GM12864 (cell line): ENCODE results near the gene LYSMD3.

Experiments
- DNase-seq: peaks from one replicate; pipeline ENCODE4 v3.0.0-alpha.2; 2011; ENCODE audit warnings: low read depth
- H3K4me3 ChIP-seq: 2 replicates; pipeline ENCODE4 v1.5.1; 2011; ENCODE audit warnings: mild to moderate bottlenecking, low read depth, low read length, control low read depth
- TF ChIP-seq, protein P1 (sequence below): IDR thresholded peaks from 2 replicates; pipeline ENCODE4 v1.5.1; 2011; ENCODE audit warnings: low read depth, mild to moderate bottlenecking, moderate library complexity, low read length, control low read depth, inconsistent platforms; ENCODE audit errors: missing control alignments

Gene LYSMD3

DNA sequence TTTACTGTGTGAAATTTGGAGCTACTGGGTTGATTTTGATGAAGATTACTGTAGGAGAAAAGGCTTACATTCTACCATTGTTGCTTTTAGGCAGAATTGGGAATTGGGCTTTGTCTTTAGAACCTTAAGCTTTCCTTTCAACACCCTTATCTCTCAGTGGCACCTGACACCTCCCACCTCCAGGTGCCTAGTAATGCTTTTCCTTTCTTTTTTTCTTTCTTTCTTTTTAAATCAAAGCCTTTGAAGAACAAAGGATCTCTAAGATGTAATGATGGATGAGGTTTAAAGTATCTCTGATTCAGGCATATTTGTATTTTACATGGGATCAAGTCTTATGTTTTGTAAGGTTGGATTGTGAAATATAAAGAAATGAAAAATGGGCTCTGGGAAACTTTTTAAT, 26.3 kb upstream of the LYSMD3 start:
- TF ChIP-seq, protein P1, sequence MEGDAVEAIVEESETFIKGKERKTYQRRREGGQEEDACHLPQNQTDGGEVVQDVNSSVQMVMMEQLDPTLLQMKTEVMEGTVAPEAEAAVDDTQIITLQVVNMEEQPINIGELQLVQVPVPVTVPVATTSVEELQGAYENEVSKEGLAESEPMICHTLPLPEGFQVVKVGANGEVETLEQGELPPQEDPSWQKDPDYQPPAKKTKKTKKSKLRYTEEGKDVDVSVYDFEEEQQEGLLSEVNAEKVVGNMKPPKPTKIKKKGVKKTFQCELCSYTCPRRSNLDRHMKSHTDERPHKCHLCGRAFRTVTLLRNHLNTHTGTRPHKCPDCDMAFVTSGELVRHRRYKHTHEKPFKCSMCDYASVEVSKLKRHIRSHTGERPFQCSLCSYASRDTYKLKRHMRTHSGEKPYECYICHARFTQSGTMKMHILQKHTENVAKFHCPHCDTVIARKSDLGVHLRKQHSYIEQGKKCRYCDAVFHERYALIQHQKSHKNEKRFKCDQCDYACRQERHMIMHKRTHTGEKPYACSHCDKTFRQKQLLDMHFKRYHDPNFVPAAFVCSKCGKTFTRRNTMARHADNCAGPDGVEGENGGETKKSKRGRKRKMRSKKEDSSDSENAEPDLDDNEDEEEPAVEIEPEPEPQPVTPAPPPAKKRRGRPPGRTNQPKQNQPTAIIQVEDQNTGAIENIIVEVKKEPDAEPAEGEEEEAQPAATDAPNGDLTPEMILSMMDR: no peak
- no peak for DNase-seq
- no peak overlapping the region for H3K4me3 ChIP-seq

DNA sequence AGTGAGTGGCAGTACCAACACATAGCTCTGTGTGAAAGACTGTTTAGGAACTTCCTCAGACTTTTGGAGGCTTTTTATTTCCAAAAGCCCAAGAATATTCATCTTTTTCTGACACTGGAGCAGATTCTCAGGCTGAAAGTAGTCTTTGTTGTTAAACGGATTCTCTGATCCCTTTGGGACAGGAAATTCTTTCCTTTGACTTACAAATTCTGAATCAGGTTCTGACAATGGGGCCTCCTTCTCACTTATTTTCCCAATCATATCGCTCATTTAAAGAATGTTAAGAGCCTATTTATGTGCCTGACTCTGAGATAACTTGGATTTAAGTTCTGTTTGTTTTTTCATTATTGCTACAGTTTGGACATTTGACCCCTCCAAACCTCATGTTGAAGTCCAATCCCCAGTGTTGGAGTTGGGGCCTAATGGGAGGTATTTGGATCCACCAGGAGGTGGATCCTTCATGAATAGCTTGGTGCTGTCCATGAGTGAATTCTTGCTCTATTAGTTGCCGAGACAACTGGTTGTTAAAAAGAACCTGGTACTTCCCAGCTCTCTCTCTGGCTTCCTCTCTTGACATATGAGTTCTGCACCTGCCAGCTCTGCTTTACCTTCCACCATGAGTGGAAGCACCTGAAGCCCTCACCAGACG, 25.1 kb upstream of the LYSMD3 start:
- H3K4me3 ChIP-seq: no peak overlapping the region
- no peak for DNase-seq
- TF ChIP-seq, protein P1: no peak

- no peak for DNase-seq
- TF ChIP-seq, protein P1: no peak
- no peak overlapping the region for H3K4me3 ChIP-seq
These were observed 24.3 kb upstream of the LYSMD3 start for GRCh38 chr5:90553711-90554110.

GRCh38 chr5:90551376-90551775, 22.0 kb upstream of the LYSMD3 start:
- H3K4me3 ChIP-seq: no peak overlapping the region
- no peak for DNase-seq
- TF ChIP-seq, protein P1: no peak

- DNase-seq: no peak
- TF ChIP-seq, protein P1: no peak
- H3K4me3 ChIP-seq: no peak overlapping the region
These were observed 21.6 kb upstream of the LYSMD3 start for GRCh38 chr5:90550963-90551362.

DNA sequence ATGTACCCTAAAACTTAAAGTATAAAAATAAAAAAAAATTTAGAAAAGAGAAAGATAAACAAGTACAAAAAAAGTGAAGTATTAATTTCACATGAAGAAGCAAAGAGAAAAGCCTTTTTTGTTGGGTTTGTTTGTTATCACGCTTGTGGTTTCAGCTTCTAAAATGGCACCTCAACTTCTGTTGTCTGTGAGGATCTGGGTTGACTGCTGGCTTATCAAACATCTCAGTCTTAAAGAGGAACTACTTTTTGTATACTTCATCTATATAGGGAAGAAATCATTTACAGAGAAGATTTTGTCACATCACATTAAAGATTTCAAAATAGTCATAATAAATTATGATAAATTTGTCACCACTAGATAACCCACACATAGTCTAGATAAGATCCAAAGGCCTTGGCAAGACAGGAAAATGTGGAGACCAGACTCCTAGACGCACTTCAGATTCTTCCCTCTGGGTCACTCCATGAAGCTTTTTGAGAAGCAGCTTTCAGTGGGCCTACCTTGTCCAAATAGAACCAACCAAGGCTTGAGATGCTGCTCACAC, 20.4 kb upstream of the LYSMD3 start:
- TF ChIP-seq, protein P1: no peak
- DNase-seq: no peak
- no peak overlapping the region for H3K4me3 ChIP-seq

GRCh38 chr5:90549223-90549622, 19.8 kb upstream of the LYSMD3 start:
- no peak for DNase-seq
- H3K4me3 ChIP-seq: no peak overlapping the region
- TF ChIP-seq, protein P1: no peak
